ENCODE data around the gene LCN1.

Gene LCN1

DNA sequence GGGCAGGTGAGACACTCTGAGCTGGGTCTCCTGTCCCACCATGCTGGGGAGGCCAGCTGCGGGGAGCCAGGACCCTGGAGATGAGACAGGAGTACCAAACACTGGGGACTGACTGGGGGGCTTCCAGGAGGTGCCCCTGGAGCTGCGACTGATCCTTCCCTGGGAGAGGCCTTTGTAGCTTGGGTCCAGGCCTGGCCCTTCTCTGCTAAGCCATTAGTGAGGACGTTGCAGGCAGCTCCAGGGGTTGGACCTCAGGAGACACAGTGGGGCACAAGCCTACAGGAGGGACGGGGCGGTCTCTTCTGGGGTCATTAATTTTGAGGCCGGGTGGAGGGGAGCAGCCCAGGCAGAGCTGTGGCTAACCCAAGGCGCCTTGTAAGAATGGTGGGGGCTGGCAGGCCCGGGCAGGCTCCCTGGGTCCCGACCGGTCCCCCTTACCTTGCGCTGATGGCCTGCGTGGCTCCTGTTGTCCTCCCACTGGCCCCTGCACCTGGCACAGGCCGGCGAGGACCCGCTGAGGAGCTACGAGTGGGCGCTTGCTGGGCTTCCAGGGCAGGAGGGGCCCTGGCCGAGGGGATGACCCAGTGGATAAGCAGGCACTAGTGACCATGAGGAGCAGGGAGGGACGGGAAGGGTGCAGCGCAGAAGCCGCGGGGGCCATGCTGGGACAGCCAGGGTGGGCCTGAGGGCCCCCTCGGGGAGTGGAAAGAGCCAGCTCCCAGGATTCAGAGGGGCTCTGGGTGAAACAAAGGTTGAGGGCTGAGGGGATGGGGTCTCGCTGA is 15.6 kb upstream of the LCN1 start:
- Histone ChIP-seq H3K4me3 (ENCODE audit: low read depth in 1 of 2, low read length in 1 of 2) (no peak overlapping the region), H3K27ac (no peak overlapping the region), H3K36me3 (peaks cover 14% of the 10 kb centered on the region), H3K9me3 (no peaks in the 10 kb centered on the region), H3K4me1 (ENCODE audit: control insufficient read depth in 1 of 2, insufficient read depth in 1 of 2, low read depth in 1 of 2, low read length in 1 of 2) (peaks cover 8 to 10% of the 10 kb centered on the region in 2 experiments), H3K27me3 (peaks cover 8% of the 10 kb centered on the region)
- TF ChIP-seq, protein P1, sequence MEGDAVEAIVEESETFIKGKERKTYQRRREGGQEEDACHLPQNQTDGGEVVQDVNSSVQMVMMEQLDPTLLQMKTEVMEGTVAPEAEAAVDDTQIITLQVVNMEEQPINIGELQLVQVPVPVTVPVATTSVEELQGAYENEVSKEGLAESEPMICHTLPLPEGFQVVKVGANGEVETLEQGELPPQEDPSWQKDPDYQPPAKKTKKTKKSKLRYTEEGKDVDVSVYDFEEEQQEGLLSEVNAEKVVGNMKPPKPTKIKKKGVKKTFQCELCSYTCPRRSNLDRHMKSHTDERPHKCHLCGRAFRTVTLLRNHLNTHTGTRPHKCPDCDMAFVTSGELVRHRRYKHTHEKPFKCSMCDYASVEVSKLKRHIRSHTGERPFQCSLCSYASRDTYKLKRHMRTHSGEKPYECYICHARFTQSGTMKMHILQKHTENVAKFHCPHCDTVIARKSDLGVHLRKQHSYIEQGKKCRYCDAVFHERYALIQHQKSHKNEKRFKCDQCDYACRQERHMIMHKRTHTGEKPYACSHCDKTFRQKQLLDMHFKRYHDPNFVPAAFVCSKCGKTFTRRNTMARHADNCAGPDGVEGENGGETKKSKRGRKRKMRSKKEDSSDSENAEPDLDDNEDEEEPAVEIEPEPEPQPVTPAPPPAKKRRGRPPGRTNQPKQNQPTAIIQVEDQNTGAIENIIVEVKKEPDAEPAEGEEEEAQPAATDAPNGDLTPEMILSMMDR (IDR thresholded peaks at IDR 0.05), result no peak

DNA sequence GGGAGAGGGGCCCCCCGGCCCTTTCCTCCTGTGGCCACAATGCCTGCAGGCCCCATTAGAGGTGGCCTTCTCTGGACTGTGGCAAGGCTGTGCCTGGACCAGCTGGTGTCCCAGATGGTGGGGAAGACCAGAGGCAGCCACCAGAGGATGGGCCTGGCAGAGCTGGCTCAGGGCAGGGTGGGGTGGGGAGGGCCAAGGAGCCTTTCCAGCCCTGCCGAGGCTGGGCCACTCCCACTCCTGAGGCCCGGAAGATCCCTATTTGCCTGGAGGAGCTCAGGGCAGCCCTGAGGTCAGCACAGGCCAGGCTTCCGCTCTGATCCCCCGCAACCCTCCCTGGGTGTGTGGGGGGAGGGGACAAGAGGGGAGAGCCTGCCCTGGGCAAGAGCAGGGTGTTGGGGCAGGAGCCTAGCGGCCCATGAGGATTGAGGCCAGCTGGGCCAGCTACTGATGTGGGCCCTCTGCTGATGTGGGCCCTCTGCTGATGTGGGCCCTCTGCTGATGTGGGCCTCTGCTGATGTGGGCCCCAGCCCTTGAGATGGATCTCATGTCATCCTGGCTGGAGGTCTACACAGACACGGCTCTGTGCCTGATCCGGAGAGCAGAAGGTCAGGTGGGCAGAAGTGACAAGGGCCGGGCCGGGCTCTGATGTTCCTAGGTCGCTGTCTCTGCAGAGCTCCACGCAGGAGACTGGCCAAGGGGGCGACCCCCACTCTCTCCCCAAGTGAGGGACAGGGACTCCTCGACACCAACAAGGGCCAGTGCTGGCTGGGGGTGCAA is 14.7 kb upstream of the LCN1 start:
- Histone ChIP-seq H3K27ac (no peak overlapping the region), H3K4me1 (ENCODE audit: control insufficient read depth in 1 of 2, insufficient read depth in 1 of 2, low read depth in 1 of 2, low read length in 1 of 2) (peaks cover under 1% of the 10 kb centered on the region in 2 experiments), H3K36me3 (peaks cover 14% of the 10 kb centered on the region), H3K27me3 (peaks cover 8% of the 10 kb centered on the region), H3K4me3 (ENCODE audit: low read depth in 1 of 2, low read length in 1 of 2) (no peak overlapping the region), H3K9me3 (no peaks in the 10 kb centered on the region)
- TF ChIP-seq, protein P1 (IDR thresholded peaks at IDR 0.05), result no peak

DNA sequence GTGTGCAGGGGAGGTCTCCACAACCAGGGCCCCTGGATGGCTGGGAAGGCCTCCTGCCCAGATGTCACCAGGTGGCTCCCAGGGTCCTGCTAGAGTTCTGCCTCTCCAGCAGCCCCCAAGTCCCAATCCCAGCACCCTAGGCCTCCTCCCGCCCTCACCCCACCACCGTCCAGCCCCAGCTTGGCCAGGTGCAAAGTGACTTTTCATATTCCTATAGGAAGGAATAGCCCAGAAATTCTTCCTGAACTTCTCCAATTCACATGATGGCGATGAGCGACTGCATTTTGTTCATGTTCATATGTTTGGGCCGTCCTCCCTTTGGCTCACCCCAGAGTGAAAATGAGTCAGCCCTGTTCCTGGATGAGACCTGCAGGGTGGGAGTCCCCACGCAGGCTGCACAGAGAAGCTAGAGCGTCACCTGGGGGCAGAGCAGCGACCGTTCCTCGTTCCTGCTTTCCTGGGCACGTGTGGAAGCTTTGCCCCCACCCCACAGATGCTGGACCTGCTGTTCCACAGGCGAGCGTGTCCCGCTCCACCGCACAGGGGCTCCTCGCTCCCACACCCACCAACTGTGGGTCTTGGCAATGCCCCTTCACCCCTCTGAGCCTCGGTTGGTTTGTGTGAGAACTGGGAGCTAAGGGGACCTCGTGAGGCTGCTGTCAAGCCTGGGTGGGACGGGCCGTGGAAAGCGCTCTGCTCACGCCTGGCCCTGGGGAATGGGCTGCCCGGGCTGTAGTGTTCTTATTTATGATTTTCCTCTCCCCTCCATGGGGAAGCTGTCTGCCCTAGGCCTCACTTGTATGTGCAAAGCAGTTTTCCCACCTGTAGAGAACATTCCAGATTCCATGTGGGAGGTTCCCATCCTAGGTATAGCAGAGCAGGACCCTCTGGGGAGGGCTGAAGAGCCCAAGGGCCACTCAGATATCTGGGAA is 13.9 kb upstream of the LCN1 start:
- Histone ChIP-seq H3K27me3 (peaks cover 8% of the 10 kb centered on the region), H3K4me3 (ENCODE audit: low read depth in 1 of 2, low read length in 1 of 2) (no peak overlapping the region), H3K36me3 (peaks cover 14% of the 10 kb centered on the region), H3K27ac (no peak overlapping the region), H3K9me3 (no peaks in the 10 kb centered on the region), H3K4me1 (ENCODE audit: control insufficient read depth in 1 of 2, insufficient read depth in 1 of 2, low read depth in 1 of 2, low read length in 1 of 2) (no peaks in the 10 kb centered on the region)
- TF ChIP-seq, protein P1 (IDR thresholded peaks at IDR 0.05), result no peak

DNA sequence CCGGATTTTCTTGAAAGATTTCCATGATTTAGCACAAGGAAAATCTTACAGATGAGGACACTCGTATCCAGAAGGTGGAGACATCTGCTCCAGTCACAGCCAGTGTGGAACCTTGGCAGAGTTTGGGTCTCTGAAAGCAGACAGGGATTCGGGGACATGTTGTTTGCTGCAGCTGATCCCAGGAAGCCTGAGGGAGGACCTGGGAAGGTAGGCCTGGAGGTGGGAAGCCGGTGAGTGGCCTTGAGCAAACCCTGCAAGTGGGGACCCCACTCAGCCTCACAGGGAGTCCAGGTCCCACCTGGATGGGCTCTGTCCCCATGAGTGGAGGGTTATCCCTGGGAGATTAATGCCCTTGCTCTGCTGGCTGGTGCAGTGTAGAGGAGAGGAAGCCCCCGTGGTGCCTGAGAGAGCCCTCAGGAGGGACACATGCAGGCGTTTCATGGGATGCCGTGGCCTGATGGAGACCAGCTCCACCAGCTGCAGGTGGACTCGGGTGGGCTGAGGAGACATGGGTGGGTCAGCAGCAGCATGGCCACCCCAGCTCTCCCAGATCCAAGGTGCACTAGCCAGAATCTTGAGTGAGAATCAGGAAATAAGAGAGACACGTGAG is 12.9 kb upstream of the LCN1 start:
- peaks cover 14% of the 10 kb centered on the region for H3K27me3 ChIP-seq
- no peak overlapping the region for H3K27ac ChIP-seq
- no peak overlapping the region for H3K4me3 ChIP-seq (ENCODE audit: low read depth in 1 of 2, low read length in 1 of 2)
- no peaks in the 10 kb centered on the region for H3K4me1 ChIP-seq (ENCODE audit: control insufficient read depth in 1 of 2, insufficient read depth in 1 of 2, low read depth in 1 of 2, low read length in 1 of 2)
- H3K36me3 ChIP-seq, result peaks cover 10% of the 10 kb centered on the region
- TF ChIP-seq, protein P1 (IDR thresholded peaks at IDR 0.05), result no peak
- no peaks in the 10 kb centered on the region for H3K9me3 ChIP-seq

DNA sequence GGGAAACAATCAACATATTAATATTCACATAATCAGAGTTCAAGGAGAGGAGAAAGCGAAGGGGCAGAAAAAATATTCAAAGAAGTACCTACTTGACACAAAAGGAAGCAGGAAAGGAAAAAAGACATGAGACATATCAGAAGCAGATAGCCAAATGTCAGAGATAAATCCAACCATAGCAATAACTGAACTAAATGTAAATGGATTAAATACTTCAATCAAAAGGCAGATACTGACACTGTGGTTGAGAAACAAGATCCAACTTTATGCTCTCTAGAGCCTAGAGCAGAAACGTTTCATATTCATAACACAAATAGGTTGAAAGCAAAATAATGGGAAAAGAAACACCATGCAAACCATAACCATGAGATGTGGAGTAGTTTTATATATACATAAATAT is 11.8 kb upstream of the LCN1 start:
- Histone ChIP-seq H3K36me3 (no peaks in the 10 kb centered on the region), H3K27me3 (peaks cover 15% of the 10 kb centered on the region), H3K4me1 (ENCODE audit: control insufficient read depth in 1 of 2, insufficient read depth in 1 of 2, low read depth in 1 of 2, low read length in 1 of 2) (no peaks in the 10 kb centered on the region), H3K9me3 (no peaks in the 10 kb centered on the region), H3K27ac (no peak overlapping the region), H3K4me3 (ENCODE audit: low read depth in 1 of 2, low read length in 1 of 2) (no peak overlapping the region)
- TF ChIP-seq, protein P1 (IDR thresholded peaks at IDR 0.05), result no peak

Data from neutrophil (primary cell).